Fibroblast of lung (primary cell): Measurements from ENCODE around the gene TBX15. TPM values are rescaled to one million over a fixed set of nuclear protein-coding genes. Genes with fewer than 3 reads are reported as not detected.

Source experiments
- DNase-seq, 2 donors: peaks; one replicate each; pipeline versions ENCODE4 v3.0.0 to v3.0.0-alpha.2; 2010; ENCODE audit warnings: low read depth in 2 of 2
- H2AFZ ChIP-seq: 2 replicates; pipeline ENCODE4 v1.5.1; 2012; ENCODE audit warnings: low read length, control low read depth, inconsistent platforms
- H3K27ac ChIP-seq: 2 replicates; pipeline ENCODE4 v1.5.1; 2011; ENCODE audit warnings: low read length, control low read depth; ENCODE audit not compliant: insufficient read depth
- H3K27me3 ChIP-seq: 2 replicates; pipeline ENCODE4 v1.5.1; 2011; ENCODE audit warnings: mild to moderate bottlenecking, low read length; ENCODE audit not compliant: control insufficient read depth, insufficient read depth
- H3K36me3 ChIP-seq: 2 replicates; pipeline ENCODE4 v1.5.1; 2011; ENCODE audit warnings: low read length; ENCODE audit not compliant: control insufficient read depth, insufficient read depth
- H3K4me1 ChIP-seq: 2 replicates; pipeline ENCODE4 v1.5.1; 2011; ENCODE audit warnings: low read length; ENCODE audit not compliant: control insufficient read depth, insufficient read depth; ENCODE audit errors: extremely low read depth
- H3K4me2 ChIP-seq: 2 replicates; pipeline ENCODE4 v1.5.1; 2011; ENCODE audit warnings: low read length, control low read depth; ENCODE audit not compliant: insufficient read depth; ENCODE audit errors: extremely low read depth
- H3K4me3 ChIP-seq, 4 experiments: fragments of 200-600 bp in 1 of 4; sonication (generic) in 1 of 4; replicated peaks in 1 of 4; 2 replicates each; pipeline ENCODE4 v1.5.1; 2011 to 2016; ENCODE audit warnings: low read length in 4 of 4, low read depth in 3 of 4, mild to moderate bottlenecking in 3 of 4, control low read depth in 2 of 4, inconsistent platforms in 1 of 4, mixed read lengths in 1 of 4; ENCODE audit not compliant: insufficient read depth in 1 of 4; ENCODE audit errors: control extremely low read depth in 1 of 4
- H3K79me2 ChIP-seq: 2 replicates; pipeline ENCODE4 v1.5.1; 2012; ENCODE audit warnings: mild to moderate bottlenecking, low read length, inconsistent platforms; ENCODE audit not compliant: control insufficient read depth, insufficient read depth
- H3K9ac ChIP-seq: 2 replicates; pipeline ENCODE4 v1.5.1; 2011; ENCODE audit warnings: mild to moderate bottlenecking, low read length, control low read depth; ENCODE audit not compliant: insufficient read depth
- H3K9me3 ChIP-seq: 2 replicates; pipeline ENCODE4 v1.5.1; 2012; ENCODE audit warnings: low read depth, low read length; ENCODE audit not compliant: control insufficient read depth, insufficient read depth
- H4K20me1 ChIP-seq: 2 replicates; pipeline ENCODE4 v1.5.1; 2011; ENCODE audit warnings: low read length; ENCODE audit not compliant: control insufficient read depth, insufficient read depth; ENCODE audit errors: extremely low read depth
- EZH2 ChIP-seq: IDR thresholded peaks from 2 replicates; pipeline ENCODE4 v1.5.1; 2012; ENCODE audit warnings: low read length, control low read depth, mild to moderate bottlenecking; ENCODE audit errors: missing control alignments
- polyA plus RNA-seq, 2 donors: library from polyadenylated mRNA; depleted of rRNA in 1 of 2; stranded (reverse) in 1 of 2; unstranded in 1 of 2; fragments of >200 nt; gene quantifications; 2 replicates each; pipeline ENCODE4 v1.2.1, GENCODE V29; 2011 to 2012; ENCODE audit warnings: missing spikeins in 1 of 2
- total RNA-seq: library from RNA; depleted of rRNA; stranded (reverse); fragments of >200 nt; gene quantifications from 2 replicates; pipeline ENCODE4 v1.2.1, GENCODE V29; 2014
- TF ChIP-seq, protein P1 (sequence below), 2 donors: IDR thresholded peaks in 1 of 2; conservative IDR thresholded peaks in 1 of 2; 1 replicate in 1 of 2; 2 replicates in 1 of 2; pipeline ENCODE4 v1.5.1; 2011 to 2012; ENCODE audit warnings: low read length in 2 of 2, control low read depth in 1 of 2, inconsistent platforms in 1 of 2, low read depth in 1 of 2, mild to moderate bottlenecking in 1 of 2

Gene TBX15
- total and polyA plus RNA-seq, 2 donors (not counting 1 experiment from before 2014, with no cell fraction given) = 0.50 to 0.99 TPM

DNA sequence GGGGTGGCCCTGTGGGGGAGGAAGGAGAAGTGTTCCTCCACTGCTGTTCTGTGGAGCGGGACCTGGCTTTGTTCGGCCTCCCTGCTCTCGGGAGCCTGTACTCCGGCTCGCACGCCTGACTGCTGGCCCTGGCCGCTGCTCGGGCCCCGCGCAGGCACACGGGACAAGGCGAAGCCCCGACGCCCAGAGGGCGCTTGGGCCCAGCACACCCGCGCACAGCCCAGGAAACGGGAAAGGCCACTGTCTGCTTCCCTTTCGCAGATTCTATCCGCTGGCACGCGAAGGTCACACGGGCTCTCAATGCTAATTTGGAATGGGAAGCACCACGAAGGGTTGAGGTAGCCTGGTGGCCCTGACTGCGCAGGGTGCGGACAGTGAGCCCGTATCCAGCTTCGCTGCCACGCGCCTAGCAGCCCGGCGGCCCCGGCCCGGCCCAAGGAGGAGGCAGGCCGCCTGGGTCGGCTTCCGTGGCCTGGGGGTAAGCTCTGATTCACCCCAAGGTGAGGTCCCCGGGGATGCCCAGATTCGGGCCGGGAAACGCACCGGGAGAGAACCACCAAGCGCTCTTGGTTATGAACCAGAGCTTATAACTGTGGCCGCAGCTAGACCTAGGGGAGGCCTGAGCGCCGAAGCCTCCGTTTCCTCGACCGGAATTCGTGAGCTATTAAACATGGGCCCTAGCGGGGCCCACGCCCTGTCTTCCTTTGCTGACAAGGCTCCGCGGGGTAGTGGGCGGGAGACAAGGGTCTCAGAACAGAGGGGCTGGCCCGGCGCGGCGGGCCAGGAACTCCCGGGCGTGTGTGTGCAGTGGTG lies 19.7 kb upstream of the TBX15 start:
- H2AFZ ChIP-seq = no peak overlapping the region
- H3K79me2 ChIP-seq = no peaks in the 10 kb centered on the region
- H4K20me1 ChIP-seq = no peaks in the 10 kb centered on the region
- H3K9me3 ChIP-seq = no peaks in the 10 kb centered on the region
- peak overlapping the region; percentile 85 for H3K4me2 ChIP-seq
- peak overlapping the region; percentile 13 for H3K9ac ChIP-seq
- peaks cover 51% of the 10 kb centered on the region for H3K27me3 ChIP-seq
- H3K4me3 ChIP-seq = peak overlapping the region in 3 of 4 experiments; percentile 33 to 46 (median 43)
- peaks cover 2% of the 10 kb centered on the region for H3K4me1 ChIP-seq
- no peaks in the 10 kb centered on the region for H3K36me3 ChIP-seq
- no peak overlapping the region for H3K27ac ChIP-seq
- TF ChIP-seq, protein P1, sequence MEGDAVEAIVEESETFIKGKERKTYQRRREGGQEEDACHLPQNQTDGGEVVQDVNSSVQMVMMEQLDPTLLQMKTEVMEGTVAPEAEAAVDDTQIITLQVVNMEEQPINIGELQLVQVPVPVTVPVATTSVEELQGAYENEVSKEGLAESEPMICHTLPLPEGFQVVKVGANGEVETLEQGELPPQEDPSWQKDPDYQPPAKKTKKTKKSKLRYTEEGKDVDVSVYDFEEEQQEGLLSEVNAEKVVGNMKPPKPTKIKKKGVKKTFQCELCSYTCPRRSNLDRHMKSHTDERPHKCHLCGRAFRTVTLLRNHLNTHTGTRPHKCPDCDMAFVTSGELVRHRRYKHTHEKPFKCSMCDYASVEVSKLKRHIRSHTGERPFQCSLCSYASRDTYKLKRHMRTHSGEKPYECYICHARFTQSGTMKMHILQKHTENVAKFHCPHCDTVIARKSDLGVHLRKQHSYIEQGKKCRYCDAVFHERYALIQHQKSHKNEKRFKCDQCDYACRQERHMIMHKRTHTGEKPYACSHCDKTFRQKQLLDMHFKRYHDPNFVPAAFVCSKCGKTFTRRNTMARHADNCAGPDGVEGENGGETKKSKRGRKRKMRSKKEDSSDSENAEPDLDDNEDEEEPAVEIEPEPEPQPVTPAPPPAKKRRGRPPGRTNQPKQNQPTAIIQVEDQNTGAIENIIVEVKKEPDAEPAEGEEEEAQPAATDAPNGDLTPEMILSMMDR (conservative IDR thresholded peaks at IDR 0.05 in 1 of 2, IDR thresholded peaks at IDR 0.05 in 1 of 2; ENCODE audit: low read depth in 1 of 2, low read length in 2 of 2) = no peak
- peak; percentile 59 for TF ChIP-seq EZH2
- no peak for DNase-seq

DNA sequence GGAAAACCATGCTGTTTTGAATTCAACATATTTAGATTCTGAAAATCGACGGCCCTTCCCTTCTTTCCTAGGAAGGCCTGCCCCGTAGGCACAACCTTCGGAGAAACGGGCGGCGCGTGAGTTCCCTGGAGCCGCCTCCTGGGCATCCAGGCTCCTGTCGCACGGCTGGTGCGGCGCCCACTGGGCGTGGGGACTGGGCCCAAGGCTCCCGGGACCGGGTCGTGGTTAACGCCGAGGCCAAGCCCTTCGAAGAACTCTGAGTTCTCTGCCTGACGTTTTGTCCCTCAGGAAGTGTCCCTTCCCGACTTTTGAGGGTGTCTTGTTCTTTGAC lies 19.2 kb upstream of the TBX15 start:
- H3K27me3 ChIP-seq = peaks cover 57% of the 10 kb centered on the region
- TF ChIP-seq, protein P1 (conservative IDR thresholded peaks at IDR 0.05 in 1 of 2, IDR thresholded peaks at IDR 0.05 in 1 of 2; ENCODE audit: low read depth in 1 of 2, low read length in 2 of 2) = no peak
- peak; percentile 75 for TF ChIP-seq EZH2
- H3K4me2 ChIP-seq = no peak overlapping the region
- no peak overlapping the region for H3K27ac ChIP-seq
- no peak overlapping the region for H3K4me3 ChIP-seq
- peaks cover 2% of the 10 kb centered on the region for H3K4me1 ChIP-seq
- H4K20me1 ChIP-seq = no peaks in the 10 kb centered on the region
- no peaks in the 10 kb centered on the region for H3K36me3 ChIP-seq
- no peak for DNase-seq
- no peak overlapping the region for H2AFZ ChIP-seq
- H3K9ac ChIP-seq = no peak overlapping the region
- H3K79me2 ChIP-seq = no peaks in the 10 kb centered on the region
- no peaks in the 10 kb centered on the region for H3K9me3 ChIP-seq

DNA sequence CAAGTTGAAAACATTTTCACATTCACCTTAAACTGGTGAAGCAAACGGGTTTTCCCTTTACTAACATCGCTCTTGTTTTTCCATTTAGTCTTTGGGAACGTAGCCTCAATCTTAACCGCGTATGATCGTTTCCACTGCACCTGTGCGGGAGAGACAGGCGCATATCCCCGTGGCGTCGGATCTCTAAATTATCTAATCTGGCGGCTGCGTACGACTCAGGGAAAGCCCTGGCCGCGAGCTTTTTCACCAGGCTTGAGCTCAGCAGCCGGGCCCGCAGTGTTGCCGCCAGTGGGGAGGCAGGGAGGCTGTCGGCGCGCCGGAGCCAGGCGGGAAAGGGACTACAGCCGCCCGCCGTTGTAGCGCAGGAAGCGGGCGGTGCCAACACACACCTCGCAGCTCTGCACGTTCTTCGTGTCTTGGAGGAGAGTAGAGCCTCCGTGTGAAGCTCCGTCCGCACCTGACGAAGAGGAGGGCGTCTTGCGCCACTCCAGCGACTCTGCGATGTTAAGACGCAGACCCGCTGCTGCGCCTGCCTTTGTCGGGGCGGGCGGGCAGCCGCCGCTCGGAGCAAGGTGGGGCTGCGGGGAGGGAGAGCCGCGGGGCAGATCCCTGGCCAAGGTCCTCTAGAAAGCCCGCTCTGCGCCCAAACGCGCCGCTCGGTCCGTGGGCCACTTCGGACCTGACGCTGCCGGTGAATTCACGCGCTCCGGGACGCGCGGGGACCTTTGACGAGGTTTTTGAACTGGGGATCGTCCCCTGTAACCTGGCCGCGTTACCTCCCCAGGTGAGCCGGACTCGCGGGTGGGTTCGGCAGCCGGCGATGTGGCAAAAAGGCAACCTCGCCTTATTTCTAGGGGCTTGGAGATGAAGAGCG lies 18.5 kb upstream of the TBX15 start:
- H3K79me2 ChIP-seq = no peaks in the 10 kb centered on the region

More for the DNA sequence above, 18.5 kb upstream of the TBX15 start:
- H4K20me1 ChIP-seq = no peaks in the 10 kb centered on the region
- no peak overlapping the region for H3K9ac ChIP-seq
- TF ChIP-seq, protein P1 (conservative IDR thresholded peaks at IDR 0.05 in 1 of 2, IDR thresholded peaks at IDR 0.05 in 1 of 2; ENCODE audit: low read depth in 1 of 2, low read length in 2 of 2) = no peak
- TF ChIP-seq EZH2 = peak; percentile 97
- peaks cover 8% of the 10 kb centered on the region for H3K4me1 ChIP-seq
- H3K27me3 ChIP-seq = peaks cover 64% of the 10 kb centered on the region
- no peak overlapping the region for H3K4me2 ChIP-seq
- H3K9me3 ChIP-seq = no peaks in the 10 kb centered on the region
- H3K4me3 ChIP-seq = no peak overlapping the region
- no peak overlapping the region for H3K27ac ChIP-seq
- H2AFZ ChIP-seq = no peak overlapping the region
- DNase-seq = no peak
- H3K36me3 ChIP-seq = no peaks in the 10 kb centered on the region
